ENCODE data around the gene KIAA1755.

- no peak for TF ChIP-seq CTCF (conservative IDR thresholded peaks at IDR 0.05; ENCODE audit: low read length)
- no peak for TF ChIP-seq EZH2phosphoT487 (IDR thresholded peaks at IDR 0.05; ENCODE audit: borderline replicate concordance)
Observed at GRCh38 chr20:38164069-38164468, 96.5 kb downstream of the KIAA1755 start.
